DOHH2 (cell line): ENCODE measurements around the gene TPCN2.

Experiments
- H3F3A ChIP-seq: fragments of 200-600 bp; sonication (generic), shearing (Covaris generic); 2 replicates; pipeline ENCODE4 v1.6.0; 2016; ENCODE audit warnings: antibody characterized with exemption, mild to moderate bottlenecking; ENCODE audit not compliant: control insufficient read depth, insufficient read depth
- H3K27ac ChIP-seq: fragments of 200-600 bp; sonication (generic); 2 replicates; pipeline ENCODE4 v1.5.1; 2014; ENCODE audit warnings: low read depth, mild to moderate bottlenecking, low read length, moderate library complexity
- H3K27me3 ChIP-seq: fragments of 200-600 bp; sonication (generic); 2 replicates; pipeline ENCODE4 v1.6.1; 2014; ENCODE audit warnings: mild to moderate bottlenecking, low read length, mixed read lengths; ENCODE audit not compliant: control insufficient read depth
- H3K36me3 ChIP-seq: fragments of 200-600 bp; sonication (generic); 2 replicates; pipeline ENCODE4 v1.6.1; 2014; ENCODE audit warnings: mild to moderate bottlenecking, low read length, moderate library complexity, mixed read lengths; ENCODE audit not compliant: control insufficient read depth
- H3K4me1 ChIP-seq: fragments of 200-600 bp; sonication (generic); 2 replicates; pipeline ENCODE4 v1.6.1; 2014; ENCODE audit warnings: mild to moderate bottlenecking, low read length, mixed read lengths; ENCODE audit not compliant: control insufficient read depth
- H3K4me2 ChIP-seq: fragments of 200-600 bp; sonication (generic); 2 replicates; pipeline ENCODE4 v1.6.0; 2014; ENCODE audit warnings: mild to moderate bottlenecking, low read length, moderate library complexity
- H3K4me3 ChIP-seq: fragments of 200-600 bp; sonication (generic); 2 replicates; pipeline ENCODE4 v1.5.1; 2014; ENCODE audit warnings: mild to moderate bottlenecking, low read length, mixed read lengths
- H3K79me2 ChIP-seq: fragments of 200-600 bp; sonication (generic); 2 replicates; pipeline ENCODE4 v1.6.1; 2014; ENCODE audit warnings: mild to moderate bottlenecking, low read length, mixed read lengths; ENCODE audit not compliant: control insufficient read depth
- H3K9me2 ChIP-seq: fragments of 200-600 bp; sonication (generic); replicated peaks from 2 replicates; pipeline ENCODE4 v1.6.1; 2014; ENCODE audit warnings: mild to moderate bottlenecking, low read length, mixed read lengths; ENCODE audit not compliant: control insufficient read depth
- H3K9me3 ChIP-seq: fragments of 200-600 bp; sonication (generic); 2 replicates; pipeline ENCODE4 v1.6.1; 2014; ENCODE audit warnings: antibody characterized with exemption, low read length, mixed read lengths; ENCODE audit not compliant: control insufficient read depth, insufficient read depth
- H4K20me1 ChIP-seq: fragments of 200-600 bp; sonication (generic); 2 replicates; pipeline ENCODE4 v1.6.0; 2014; ENCODE audit warnings: low read depth, mild to moderate bottlenecking, antibody characterized with exemption, low read length, moderate library complexity; ENCODE audit not compliant: control insufficient read depth, insufficient read depth
- CTCF ChIP-seq: fragments of 200-600 bp; sonication (generic); IDR thresholded peaks from one replicate; pipeline ENCODE4 v1.5.1; 2014; ENCODE audit warnings: antibody characterized with exemption, mild to moderate bottlenecking, low read depth, low read length; ENCODE audit not compliant: poor library complexity, severe bottlenecking
- EZH2phosphoT487 ChIP-seq: fragments of 200-600 bp; sonication (generic); IDR thresholded peaks from 2 replicates; pipeline ENCODE4 v1.6.1; 2017; ENCODE audit warnings: borderline replicate concordance, mild to moderate bottlenecking, antibody characterized with exemption, low read length, moderate library complexity, mixed read lengths

Gene TPCN2

DNA sequence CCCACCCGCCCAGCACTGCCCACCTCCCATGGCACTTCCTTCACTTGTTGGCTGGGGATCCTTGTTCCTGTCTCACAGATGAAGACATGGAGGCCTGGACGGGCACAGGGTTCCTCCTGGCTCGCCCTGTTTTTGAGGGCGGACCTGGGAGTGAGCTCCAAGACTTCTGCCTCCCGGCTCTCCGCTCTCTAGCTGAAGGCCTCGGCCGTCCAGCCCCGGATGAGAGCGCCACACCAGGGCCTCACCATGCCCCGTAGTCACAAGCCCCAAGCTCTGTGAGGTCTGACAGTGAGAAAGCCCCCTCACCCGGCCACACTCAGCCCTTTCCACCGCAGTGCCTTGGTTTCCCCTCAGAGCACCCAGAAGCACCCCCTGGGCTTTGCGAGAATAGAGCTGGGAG, 9.1 kb downstream of the TPCN2 start:
- H3K27me3 ChIP-seq = no peaks in the 10 kb centered on the region
- no peak overlapping the region for H3K4me2 ChIP-seq

DNA sequence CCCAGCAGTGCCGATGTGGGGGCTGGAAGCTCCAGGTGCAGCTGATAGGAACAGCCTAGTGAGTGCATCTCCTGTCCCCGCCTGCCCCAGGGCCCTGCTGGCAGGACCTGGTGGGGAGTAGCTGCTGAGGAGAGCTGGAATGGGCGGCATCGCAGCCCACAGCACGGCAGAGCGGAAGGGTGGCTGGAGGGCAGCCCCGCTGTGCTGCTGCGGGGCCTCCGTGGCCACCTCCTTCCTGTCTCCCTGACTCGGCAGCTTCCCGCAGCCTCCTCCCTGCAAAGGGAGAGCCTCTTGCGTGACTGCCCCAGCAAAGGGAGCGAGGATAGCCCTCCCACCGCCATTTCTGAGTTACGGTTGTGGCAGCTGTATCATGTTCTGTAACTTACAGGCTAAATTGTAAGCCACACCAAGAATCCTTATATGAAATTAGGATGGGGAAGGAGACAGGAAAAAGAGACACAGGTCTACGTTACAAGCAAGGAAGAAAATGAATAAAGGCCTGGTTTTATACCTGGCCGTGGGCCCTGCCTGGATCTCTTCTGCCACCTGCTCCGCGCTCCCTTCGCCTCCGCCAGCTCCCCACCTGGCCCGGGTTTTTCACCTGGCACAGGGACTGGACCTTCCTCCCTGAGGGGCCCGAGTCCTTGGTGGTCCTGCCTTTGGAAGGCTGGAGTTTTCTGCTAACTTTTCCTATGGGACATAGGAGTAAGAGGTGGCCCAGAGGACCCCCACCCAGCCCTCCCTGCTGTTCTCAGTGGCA, 10.0 kb downstream of the TPCN2 start:
- H3K4me3 ChIP-seq = no peak overlapping the region
- H3F3A ChIP-seq = no peaks in the 10 kb centered on the region; the same call in 1 of the 2 replicates
- no peaks in the 10 kb centered on the region for H3K9me2 ChIP-seq
- H3K4me1 ChIP-seq = peaks cover 33% of the 10 kb centered on the region
- peaks cover 26% of the 10 kb centered on the region for H3K36me3 ChIP-seq
- TF ChIP-seq EZH2phosphoT487 (no peak), CTCF (no peak)
- no peaks in the 10 kb centered on the region for H3K27me3 ChIP-seq
- no peaks in the 10 kb centered on the region for H3K9me3 ChIP-seq
- no peak overlapping the region for H3K27ac ChIP-seq
- peaks cover 3% of the 10 kb centered on the region; the same call in 1 of the 2 replicates for H4K20me1 ChIP-seq
- no peak overlapping the region for H3K4me2 ChIP-seq
- peaks cover 21% of the 10 kb centered on the region for H3K79me2 ChIP-seq

More for the DNA sequence above, 9.1 kb downstream of the TPCN2 start:
- Histone ChIP-seq H3F3A (no peaks in the 10 kb centered on the region; the same call in 1 of the 2 replicates), H3K79me2 (peaks cover 30% of the 10 kb centered on the region), H3K36me3 (peaks cover 26% of the 10 kb centered on the region), H3K4me3 (no peak overlapping the region), H4K20me1 (peaks cover 3% of the 10 kb centered on the region; the same call in 1 of the 2 replicates), H3K9me2 (no peaks in the 10 kb centered on the region), H3K4me1 (peaks cover 42% of the 10 kb centered on the region), H3K9me3 (no peaks in the 10 kb centered on the region), H3K27ac (no peak overlapping the region)
- no peak for TF ChIP-seq CTCF
- TF ChIP-seq EZH2phosphoT487 = no peak

DNA sequence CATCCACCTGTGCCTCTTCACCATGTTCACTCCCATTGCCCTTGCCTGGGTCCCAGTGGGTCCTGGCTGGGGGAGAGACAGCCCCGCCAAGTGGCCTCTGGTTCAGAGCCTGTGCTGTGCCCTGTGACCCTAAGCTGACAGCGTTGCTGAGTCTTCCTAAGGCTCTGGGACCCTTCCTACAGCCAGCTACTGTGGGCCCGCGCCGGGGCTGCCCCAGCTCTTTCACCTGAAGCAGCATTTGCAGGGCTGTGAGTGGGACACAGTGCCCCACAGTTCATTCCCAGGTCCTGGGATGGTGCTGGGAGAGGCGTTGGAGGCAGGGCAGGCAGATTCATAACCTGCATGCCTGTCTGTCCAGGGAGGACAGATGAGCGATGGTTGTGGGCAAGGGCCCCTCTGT, 10.7 kb downstream of the TPCN2 start:
- Histone ChIP-seq H3F3A (no peaks in the 10 kb centered on the region; the same call in 1 of the 2 replicates), H3K9me2 (no peaks in the 10 kb centered on the region), H3K79me2 (peaks cover 14% of the 10 kb centered on the region), H3K4me3 (no peak overlapping the region), H3K27me3 (no peaks in the 10 kb centered on the region), H3K4me1 (peaks cover 27% of the 10 kb centered on the region), H4K20me1 (peaks cover 3% of the 10 kb centered on the region; the same call in 1 of the 2 replicates), H3K27ac (no peak overlapping the region), H3K36me3 (peaks cover 19% of the 10 kb centered on the region), H3K9me3 (no peaks in the 10 kb centered on the region), H3K4me2 (no peak overlapping the region)
- TF ChIP-seq EZH2phosphoT487 (no peak), CTCF (no peak)
